GM12878 (cell line): ENCODE results near the gene SLC35F2. TPM values are rescaled to one million over a fixed set of nuclear protein-coding genes. Genes with fewer than 3 reads are reported as not detected.

ENCODE experiments used
- ATAC-seq: fragments of 200-7000 bp; cut with Tn5 transposase; 3 replicates; pipeline ENCODE4 v1.9.1; 2020; ENCODE audit warnings: mild to moderate bottlenecking, moderate library complexity
- BruUV-seq: library from RNA; stranded (reverse); fragments of 400-500 nt; replicated peaks from 2 replicates; lab custom pipeline; 2021; lab: Mats Ljungman, UMichigan
- CTCF ChIA-PET: fragments of 300-600 bp; sonication (Branson Sonifier 250); formaldehyde crosslinking; extraction: SDS; loops from one replicate; lab custom pipeline; 2021; ENCODE audit warnings: inconsistent platforms; lab: Yijun Ruan, JAX
- POLR2A ChIA-PET: fragments of 350-600 bp; formaldehyde crosslinking; extraction: SDS; loops from one replicate; lab custom pipeline; 2021; ENCODE audit warnings: inconsistent platforms; lab: Charles Lee
- RAD21 ChIA-PET: fragments of 300-600 bp; sonication (Branson Sonifier 250); formaldehyde crosslinking; loops from one replicate; lab custom pipeline; 2023; ENCODE audit warnings: antibody characterized with exemption; ENCODE audit not compliant: unreplicated experiment; lab: Charles Lee
- SMC1A ChIA-PET: fragments of 300-600 bp; sonication (Branson Sonifier 250); formaldehyde crosslinking; loops from one replicate; lab custom pipeline; 2023; ENCODE audit not compliant: unreplicated experiment, uncharacterized antibody; lab: Charles Lee
- DNase-seq: peaks from one replicate; pipeline ENCODE4 v3.0.0-alpha.2; 2011; ENCODE audit warnings: low read depth, low spot score
- FAIRE-seq: peaks from 3 replicates; lab custom pipeline; 2011; peaks lifted over from hg19 to GRCh38; lab: Jason Lieb, UNC
- H2AFZ ChIP-seq: 2 replicates; pipeline ENCODE4 v1.6.0; 2011; ENCODE audit warnings: low read depth, low read length, control low read depth; ENCODE audit not compliant: control insufficient read depth
- H3K27ac ChIP-seq: 2 replicates; pipeline ENCODE4 v1.5.1; 2011; ENCODE audit warnings: control low read depth; ENCODE audit not compliant: control insufficient read depth, insufficient read depth
- H3K27me3 ChIP-seq, 2 experiments: replicated peaks in 1 of 2; 2 replicates each; pipeline versions ENCODE4 v1.6.0 to v1.6.1; 2011; ENCODE audit warnings: low read length in 1 of 2; ENCODE audit not compliant: control insufficient read depth in 2 of 2, insufficient read depth in 2 of 2
- H3K36me3 ChIP-seq, 2 experiments: 2 replicates each; pipeline ENCODE4 v1.5.1; 2011; ENCODE audit warnings: low read length in 1 of 2; ENCODE audit not compliant: control insufficient read depth in 2 of 2, insufficient read depth in 2 of 2
- H3K4me1 ChIP-seq: 2 replicates; pipeline ENCODE4 v1.6.1; 2011; ENCODE audit warnings: mild to moderate bottlenecking, low read length, moderate library complexity, mixed read lengths; ENCODE audit not compliant: control insufficient read depth, insufficient read depth
- H3K4me2 ChIP-seq: 2 replicates; pipeline ENCODE4 v1.6.0; 2011; ENCODE audit warnings: control low read depth; ENCODE audit not compliant: control insufficient read depth, insufficient read depth
- H3K4me3 ChIP-seq: fragments of 200-600 bp; sonication (generic); 2 replicates; pipeline ENCODE4 v1.5.1; 2016
- H3K79me2 ChIP-seq: 2 replicates; pipeline ENCODE4 v1.6.0; 2011; ENCODE audit warnings: low read length; ENCODE audit not compliant: control insufficient read depth, insufficient read depth
- H3K9ac ChIP-seq: 2 replicates; pipeline ENCODE4 v1.8.0; 2011; ENCODE audit warnings: low read length, control low read depth, mixed read lengths; ENCODE audit not compliant: control insufficient read depth, insufficient read depth
- H3K9me3 ChIP-seq: replicated peaks from 3 replicates; pipeline ENCODE4 v1.5.1; 2011; ENCODE audit warnings: mild to moderate bottlenecking, low read length; ENCODE audit not compliant: control insufficient read depth, insufficient read depth
- H4K20me1 ChIP-seq: 2 replicates; pipeline ENCODE4 v1.6.0; 2011; ENCODE audit not compliant: control insufficient read depth, insufficient read depth
- CUX1 ChIP-seq: IDR thresholded peaks from 2 replicates; pipeline ENCODE4 v1.6.1; 2012; ENCODE audit warnings: improper control_type of control experiment, low read depth, low read length; ENCODE audit not compliant: insufficient replicate concordance
- DPF2 ChIP-seq: fragments of 450-650 bp; IDR thresholded peaks from 2 replicates; pipeline ENCODE4 v1.6.1; 2017; ENCODE audit warnings: mild to moderate bottlenecking
- E4F1 ChIP-seq: fragments of 450-650 bp; IDR thresholded peaks from 2 replicates; pipeline ENCODE4 v1.6.1; 2018; ENCODE audit warnings: borderline replicate concordance, mild to moderate bottlenecking; ENCODE audit not compliant: partially characterized antibody
- ESRRA ChIP-seq: IDR thresholded peaks from 2 replicates; pipeline ENCODE4 v1.6.1; 2012; ENCODE audit warnings: mild to moderate bottlenecking, low read length, improper control_type of control experiment
- ETV6 ChIP-seq, 2 experiments: fragments of 450-650 bp in 1 of 2; IDR thresholded peaks in 1 of 2; conservative IDR thresholded peaks in 1 of 2; 2 replicates each; pipeline ENCODE4 v1.6.1; 2014; ENCODE audit warnings: antibody characterized with exemption in 1 of 2, borderline replicate concordance in 1 of 2, low read depth in 1 of 2, mild to moderate bottlenecking in 1 of 2, moderate library complexity in 1 of 2
- GATAD2B ChIP-seq: fragments of 450-650 bp; conservative IDR thresholded peaks from 2 replicates; pipeline ENCODE4 v1.6.1; 2017; ENCODE audit warnings: low read depth, mild to moderate bottlenecking, moderate library complexity
- IRF5 ChIP-seq: fragments of 450-650 bp; IDR thresholded peaks from 2 replicates; pipeline ENCODE4 v1.6.1; 2017; ENCODE audit warnings: borderline replicate concordance
- MEF2A ChIP-seq: IDR thresholded peaks from 2 replicates; pipeline ENCODE4 v1.6.1; 2011; ENCODE audit warnings: low read depth, mild to moderate bottlenecking, low read length, moderate library complexity; ENCODE audit not compliant: insufficient read depth
- PRDM15 ChIP-seq: fragments of 450-650 bp; formaldehyde crosslinking; IDR thresholded peaks from 2 replicates; pipeline ENCODE4 v1.4.0; 2020; ENCODE audit warnings: mild to moderate bottlenecking, moderate library complexity
- TARDBP ChIP-seq: IDR thresholded peaks from 2 replicates; pipeline ENCODE4 v1.6.1; 2016; ENCODE audit warnings: borderline replicate concordance
- WGBS: methylation state at CpG from one replicate; pipeline ENCODE4 v1.1.6; 2016; ENCODE audit warnings: low lambda C conversion rate; ENCODE audit not compliant: insufficient replicate concordance, insufficient coverage; ENCODE audit errors: missing lambda C conversion rate; 5-methylcytosine and 5-hydroxymethylcytosine counted together
- in situ Hi-C: fragments of 300-500 bp; cut with MboI; formaldehyde crosslinking; loops from 9 replicates; pipeline ENCODE4 v1.14.3; 2018; ENCODE audit warnings: mixed read lengths
- intact Hi-C: fragments of 100-400 bp; cut with micrococcal nuclease; formaldehyde crosslinking; loops from one replicate; pipeline ENCODE4 v1.14.2; 2022; ENCODE audit not compliant: unreplicated experiment
- polyA plus RNA-seq, 11 experiments: library from polyadenylated mRNA; depleted of rRNA in 4 of 11; unstranded in 6 of 11; stranded (reverse) in 5 of 11; fragments of >200 nt; fragmentation: Nextera tagmentation in 4 of 11; fragmentation: Illumina TruSeq in 1 of 11; extraction: Ambion mirVana in 4 of 11; extraction: Trizol in 1 of 11; gene quantifications; 1 replicate in 1 of 11; 2 replicates in 10 of 11; pipeline versions ENCODE4 v1.2.1 to v1.2.3, GENCODE V29; 2011 to 2016; ENCODE audit warnings: inconsistent platforms in 2 of 11, missing spikeins in 2 of 11, low read depth in 1 of 11
- total RNA-seq, 4 experiments: library from RNA; depleted of rRNA in 3 of 4; stranded (reverse); fragments of >200 nt in 3 of 4; fragmentation: Illumina TruSeq in 1 of 4; extraction: Trizol in 1 of 4; gene quantifications; 2 replicates each; pipeline versions ENCODE4 v1.2.1 to v1.2.3, GENCODE V29; 2013 to 2021

The SLC35F2 gene
- total and polyA plus RNA-seq, 10 of the 15 experiments (the other 5 are each of a cell fraction or from before 2014, with no cell fraction given): 15.2 to 48.8 (median 40.1) TPM

GRCh38 chr11:107860688-107861087, 2.1 kb upstream of the SLC35F2 start:
- Histone ChIP-seq H3K36me3 (no peaks in the 10 kb centered on the region), H3K4me3 (no peak overlapping the region), H3K9ac (no peak overlapping the region), H3K27me3 (no peaks in the 10 kb centered on the region), H3K4me2 (no peak overlapping the region; the same call in 1 of the 2 replicates), H2AFZ (no peak overlapping the region), H3K4me1 (peaks cover 19% of the 10 kb centered on the region), H3K27ac (no peak overlapping the region), H4K20me1 (no peaks in the 10 kb centered on the region), H3K79me2 (peaks cover 30% of the 10 kb centered on the region), H3K9me3 (no peaks in the 10 kb centered on the region)
- in situ Hi-C loops (no loop called here), intact Hi-C loops (no loop called here)
- ChIA-PET CTCF (no interaction called here), POLR2A (interaction anchor here (1.9 kb wide), 1 partner anchor 12 kb away, joined by 7 read pairs; no protein-coding TSS in a partner anchor), RAD21 (no interaction called here), SMC1A (interaction anchor here (4.0 kb wide), 1 partner anchor 20 kb away, joined by 17 read pairs; no protein-coding TSS in a partner anchor)
- DNase-seq (no peak), ATAC-seq (no peak), FAIRE-seq (no peak)
- BruUV-seq: no TSS peak
- WGBS: 85% methylated on average over 2 of the region's 2 CpGs
- TF ChIP-seq IRF5 (no peak), MEF2A (no peak), DPF2 (no peak), GATAD2B (no peak), CUX1 (no peak), ETV6 (conservative IDR thresholded peaks at IDR 0.05 in 1 of 2, IDR thresholded peaks at IDR 0.05 in 1 of 2; ENCODE audit: borderline replicate concordance in 1 of 2, low read depth in 1 of 2) (no peak), ESRRA (no peak), PRDM15 (CRISPR knock-in tag) (no peak), TARDBP (no peak), E4F1 (no peak)
